Activated T-cell treated with anti-CD3 and anti-CD28 coated beads for 4 hours (primary cell): ENCODE measurements around the gene SLC1A3.

Experiments used
- DNase-seq: peaks from one replicate; pipeline ENCODE4 v3.0.0-alpha.2; 2020

The SLC1A3 gene

DNA sequence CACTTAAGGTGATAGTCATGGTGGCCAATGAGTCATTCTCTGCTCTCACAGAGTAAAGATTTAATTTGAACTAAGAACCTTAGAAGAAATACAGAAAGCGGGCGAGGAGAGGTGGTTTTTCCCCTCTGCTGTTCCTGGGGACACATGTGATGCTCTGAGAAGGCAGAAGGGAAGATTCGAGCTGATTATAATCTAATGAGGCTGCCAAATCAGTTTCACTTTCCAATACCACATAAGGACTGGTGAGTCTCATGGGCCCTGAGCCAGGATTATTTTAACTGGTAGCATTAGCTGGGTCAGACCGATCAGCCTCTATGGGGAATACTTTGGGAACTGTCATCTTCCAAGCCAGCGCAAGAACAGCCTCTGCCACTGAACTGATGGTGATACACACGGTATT, 116.5 kb downstream of the SLC1A3 start:
- DNase-seq = no peak

DNA sequence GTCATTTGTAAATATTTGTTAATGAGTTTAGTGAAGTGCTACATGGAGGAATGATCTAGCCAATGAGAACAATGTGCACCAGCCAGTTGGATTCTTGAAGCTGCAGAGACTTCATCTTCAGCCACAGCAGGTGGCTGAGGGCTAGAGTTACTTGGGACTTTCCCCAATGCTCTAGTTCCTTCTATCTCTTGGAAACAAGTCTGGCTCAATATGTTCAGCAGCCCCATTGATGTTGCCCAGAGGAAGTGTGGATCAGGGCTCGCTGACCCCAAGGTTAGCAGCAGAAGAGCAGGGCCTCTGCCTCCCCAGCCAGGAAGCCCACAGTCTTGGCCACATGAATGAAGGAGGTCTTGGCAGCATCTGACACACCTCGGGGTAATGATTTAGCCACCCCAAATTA, 117.5 kb downstream of the SLC1A3 start:
- no peak for DNase-seq

DNA sequence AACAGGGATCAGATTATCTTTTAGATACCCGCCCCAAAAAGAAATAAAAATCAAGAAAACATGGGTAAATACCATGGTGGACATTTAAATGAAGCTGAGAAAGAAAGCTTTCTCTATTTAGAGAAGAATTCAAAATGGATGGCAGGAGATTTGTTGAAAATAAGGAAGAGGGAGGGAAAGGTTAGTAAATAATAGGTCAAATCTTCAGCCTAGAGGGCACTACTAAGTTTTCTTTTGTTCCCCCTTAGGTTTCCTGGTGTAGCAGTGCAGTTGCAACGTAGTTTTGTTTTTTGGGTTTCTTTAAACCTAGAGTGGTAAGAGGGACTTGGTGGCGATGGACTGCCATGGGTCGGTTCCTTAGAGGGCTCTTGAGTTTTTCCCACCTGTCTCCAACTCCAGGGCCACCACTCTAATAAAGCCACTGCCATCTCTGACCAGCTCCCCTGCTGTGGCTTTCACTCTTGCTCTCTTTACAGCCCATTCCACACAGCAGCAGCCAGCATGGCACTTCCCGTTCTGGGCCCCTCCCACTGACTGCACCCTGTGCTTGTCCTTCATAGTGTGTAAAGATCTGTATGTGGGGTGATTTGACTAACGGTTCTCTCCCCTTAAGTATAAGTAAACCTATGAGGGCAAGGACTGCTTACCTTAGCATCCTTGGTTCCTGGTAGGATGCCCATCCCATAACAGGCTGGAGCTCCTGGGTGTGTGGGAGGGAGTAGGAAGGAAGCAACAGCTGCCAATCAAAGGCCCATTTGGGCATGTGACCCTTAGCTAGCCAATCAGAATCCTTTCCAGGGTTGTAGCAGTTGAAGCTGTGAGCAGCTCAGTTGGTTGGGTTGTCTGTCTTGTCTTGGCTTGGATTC, 118.3 kb downstream of the SLC1A3 start:
- DNase-seq = no peak

DNA sequence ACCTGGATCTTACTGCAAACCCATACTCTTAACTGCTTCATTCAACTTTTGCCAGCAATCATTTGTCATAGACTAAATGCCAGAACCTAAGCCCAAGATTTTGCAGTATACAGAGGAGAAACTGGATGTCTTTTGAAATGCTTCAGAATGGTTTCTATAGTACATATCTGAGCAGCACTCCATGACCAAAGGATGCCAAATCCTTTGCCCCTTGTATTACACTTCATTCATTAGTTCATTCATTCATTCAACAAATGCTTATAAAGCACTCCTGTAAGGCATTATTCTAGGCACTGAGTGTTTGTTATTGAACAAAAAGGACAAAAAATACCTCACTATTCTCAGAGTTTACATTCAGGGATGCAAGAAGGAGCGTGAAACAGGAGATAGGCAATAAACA, 119.9 kb downstream of the SLC1A3 start:
- no peak for DNase-seq

DNA sequence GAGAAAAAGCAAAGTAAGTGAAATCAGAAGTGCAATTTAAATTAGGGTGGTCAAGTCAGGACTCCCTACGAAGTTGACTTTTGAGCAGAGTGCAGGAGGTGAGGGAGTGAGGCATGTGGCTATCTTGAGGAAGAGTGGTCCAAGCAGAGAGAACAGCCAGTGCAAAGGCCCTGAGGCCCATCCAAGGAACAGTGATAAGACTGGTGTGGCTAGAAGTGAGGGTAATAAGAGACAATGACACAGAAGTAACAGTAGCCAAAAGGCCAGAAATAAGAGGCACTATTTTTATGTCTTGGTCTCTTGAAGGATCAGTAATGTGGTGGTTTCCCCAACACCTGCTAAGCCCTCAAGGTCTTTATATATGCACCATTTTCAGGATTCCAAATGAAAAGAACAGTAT, 120.4 kb downstream of the SLC1A3 start:
- no peak for DNase-seq

DNA sequence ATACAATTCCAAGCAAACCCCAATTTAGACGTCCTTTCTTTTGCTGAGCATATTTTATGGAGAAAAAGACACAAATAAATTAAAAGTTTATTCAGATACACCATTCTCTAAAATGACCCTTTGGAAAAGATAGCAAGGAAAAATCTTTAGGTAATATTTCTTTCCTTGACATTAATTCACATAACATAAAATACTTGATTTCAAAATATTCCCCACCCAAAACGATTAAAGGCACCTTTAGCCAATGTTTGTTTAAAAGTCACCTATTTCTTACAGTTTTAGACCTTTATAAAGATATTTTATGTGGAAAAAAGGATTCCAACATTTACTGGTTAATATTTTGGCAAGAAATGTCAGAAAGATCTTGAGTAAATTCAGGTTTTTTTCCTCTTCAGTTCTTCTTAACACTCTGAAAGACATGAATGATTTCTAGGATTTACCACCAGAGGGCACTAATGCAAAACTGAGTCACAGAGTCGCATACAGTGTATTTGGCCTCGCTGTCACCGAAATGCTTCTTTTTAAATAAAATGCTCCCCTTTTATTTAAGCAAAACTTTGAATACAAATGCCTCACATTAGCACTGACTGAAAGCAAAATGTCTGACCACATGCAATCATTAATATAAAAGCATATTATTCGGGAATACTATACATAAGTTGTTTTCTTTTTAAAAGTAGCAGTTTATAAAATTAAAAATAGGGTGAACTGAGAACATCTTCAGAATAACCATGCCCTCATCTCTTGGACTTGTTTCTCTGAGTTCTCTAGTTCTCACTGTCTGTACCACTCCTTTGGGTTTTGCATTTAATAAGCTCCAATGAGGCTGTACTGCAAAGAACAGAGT, 122.5 kb downstream of the SLC1A3 start:
- no peak for DNase-seq

DNA sequence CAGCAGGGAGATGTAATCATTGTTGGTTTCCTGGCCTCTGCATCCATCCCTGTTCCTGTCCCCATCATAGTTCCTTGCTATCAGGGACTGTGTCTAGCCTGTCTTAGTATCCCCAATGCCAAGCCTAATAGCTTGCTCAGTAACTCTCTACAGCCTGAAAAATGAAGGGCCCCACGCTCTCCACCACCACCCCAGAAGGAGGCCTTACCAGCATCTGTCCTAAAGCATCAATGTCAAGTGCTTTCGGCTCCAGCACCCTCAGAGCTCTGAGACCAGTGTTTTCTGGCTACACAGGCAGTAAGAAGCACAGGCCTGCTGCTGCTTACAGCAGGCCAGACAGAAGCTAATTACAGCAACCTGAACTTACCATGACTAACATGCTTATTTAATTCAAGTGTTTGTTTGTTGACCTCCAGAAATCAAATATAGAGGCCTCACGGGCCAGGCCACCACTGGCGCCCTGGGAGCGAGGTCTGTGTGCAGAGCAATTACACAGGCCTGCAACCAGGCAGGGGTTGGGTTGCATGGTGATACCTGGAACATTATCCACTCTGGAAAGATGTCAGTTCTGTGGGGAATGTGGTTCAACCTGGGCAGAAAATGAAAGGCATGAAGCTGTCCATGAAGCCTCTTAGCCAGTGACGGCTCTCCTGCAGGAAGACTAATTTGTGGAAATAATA, 124.3 kb downstream of the SLC1A3 start:
- DNase-seq = no peak

DNA sequence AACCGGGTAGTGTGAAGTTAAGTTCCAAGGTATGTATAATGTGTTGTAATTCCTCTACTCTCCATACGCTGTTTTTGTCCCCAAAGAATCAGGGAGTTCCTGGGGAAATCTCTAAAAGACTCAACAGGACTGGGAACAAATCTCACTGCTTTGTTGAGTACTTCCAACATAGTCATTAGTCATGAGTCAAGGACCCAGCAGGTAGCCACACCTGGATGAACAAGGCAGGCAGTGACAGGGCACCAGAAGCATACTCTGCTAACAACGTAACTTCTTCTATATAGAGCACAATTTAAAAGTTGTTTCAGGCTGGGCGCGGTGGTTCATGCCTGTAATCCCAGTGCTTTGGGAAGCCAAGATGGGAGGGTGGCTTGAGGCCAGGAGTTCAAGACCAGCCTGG, 126.8 kb downstream of the SLC1A3 start:
- no peak for DNase-seq

DNA sequence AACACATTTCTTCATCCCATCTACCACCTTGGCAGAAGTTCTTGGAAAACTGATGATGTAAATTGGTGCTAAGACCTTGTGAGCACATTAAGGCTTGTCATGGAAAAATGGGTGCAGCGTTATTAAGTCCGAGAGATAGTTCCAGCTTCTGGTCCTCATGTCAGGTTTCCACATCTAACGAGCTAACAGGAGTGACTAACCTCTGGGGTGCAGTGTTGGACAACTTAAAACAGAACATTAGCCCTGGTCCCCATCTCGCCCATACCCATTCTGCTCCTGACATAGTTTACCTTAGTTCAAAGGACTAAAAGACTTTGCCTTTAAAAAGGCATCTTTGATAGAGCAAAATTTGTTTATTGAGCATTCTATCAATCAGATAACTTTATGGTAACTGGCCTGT, 128.0 kb downstream of the SLC1A3 start:
- DNase-seq = no peak

DNA sequence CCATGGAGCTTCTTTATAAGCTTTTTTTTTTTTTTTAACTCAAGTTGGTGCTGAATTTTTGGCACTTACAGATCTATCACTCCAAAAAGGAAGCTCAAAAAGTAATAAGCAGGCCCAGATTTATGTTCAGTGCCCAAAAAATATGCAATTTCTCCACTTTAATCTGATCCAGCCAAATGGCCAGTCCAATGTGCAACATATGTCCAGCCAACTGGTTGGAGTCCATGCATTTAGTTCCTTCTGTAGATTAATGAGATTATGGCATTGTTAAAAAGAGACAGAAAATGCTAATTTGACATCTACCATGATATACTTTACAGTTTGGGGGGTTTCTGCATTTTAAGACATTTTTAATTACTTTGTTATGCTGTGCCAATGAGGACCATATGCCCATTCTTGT, 129.5 kb downstream of the SLC1A3 start:
- no peak for DNase-seq
